H1 (cell line): ENCODE data around the gene RITA1. TPM values are rescaled to one million over a fixed set of nuclear protein-coding genes. Genes with fewer than 3 reads are reported as not detected.

Experiments used
- GABPA ChIP-seq: IDR thresholded peaks from 2 replicates; pipeline ENCODE4 v1.6.1; 2011; ENCODE audit warnings: mild to moderate bottlenecking, low read length, moderate library complexity, borderline replicate concordance; ENCODE audit not compliant: insufficient read depth
- RNF2 ChIP-seq: fragments of 200-900, 300-1000 bp; sonication (generic); IDR thresholded peaks from 2 replicates; pipeline ENCODE4 v1.7.1; 2016; ENCODE audit warnings: borderline replicate concordance, low read depth, mild to moderate bottlenecking, antibody characterized with exemption, low read length; ENCODE audit not compliant: poor library complexity, severe bottlenecking; ENCODE audit errors: missing control alignments
- RXRA ChIP-seq: IDR thresholded peaks from 2 replicates; pipeline ENCODE4 v1.6.1; 2011; ENCODE audit warnings: low read depth, mild to moderate bottlenecking, low read length, moderate library complexity; ENCODE audit not compliant: insufficient read depth
- SP2 ChIP-seq: IDR thresholded peaks from 2 replicates; pipeline ENCODE4 v1.6.1; 2012; ENCODE audit warnings: mild to moderate bottlenecking, low read length, inconsistent platforms
- polyA plus RNA-seq, 7 experiments: library from polyadenylated mRNA; depleted of rRNA in 3 of 7; stranded (reverse) in 5 of 7; unstranded in 2 of 7; fragments of >200 nt in 5 of 7; fragments of 200-250 nt in 2 of 7; gene quantifications; 1 replicate in 5 of 7; 2 replicates in 1 of 7; 4 replicates in 1 of 7; pipeline versions ENCODE4 v1.2.1 to v1.2.3, GENCODE V29; 2011 to 2013; ENCODE audit warnings: missing spikeins in 2 of 7, mixed read lengths in 2 of 7
- total RNA-seq: library from RNA; stranded (reverse); fragmentation: NEBNext Ultra II Directional; extraction: Animal tissue kit (Norgen Biotek cat#: 25700); gene quantifications from 2 replicates; pipeline ENCODE4 v1.2.1, GENCODE V29; 2021

The RITA1 gene
- total and polyA plus RNA-seq, 2 of the 8 experiments (the other 6 are each of a cell fraction or from before 2014, with no cell fraction given) = 24.1 to 25.8 TPM

DNA sequence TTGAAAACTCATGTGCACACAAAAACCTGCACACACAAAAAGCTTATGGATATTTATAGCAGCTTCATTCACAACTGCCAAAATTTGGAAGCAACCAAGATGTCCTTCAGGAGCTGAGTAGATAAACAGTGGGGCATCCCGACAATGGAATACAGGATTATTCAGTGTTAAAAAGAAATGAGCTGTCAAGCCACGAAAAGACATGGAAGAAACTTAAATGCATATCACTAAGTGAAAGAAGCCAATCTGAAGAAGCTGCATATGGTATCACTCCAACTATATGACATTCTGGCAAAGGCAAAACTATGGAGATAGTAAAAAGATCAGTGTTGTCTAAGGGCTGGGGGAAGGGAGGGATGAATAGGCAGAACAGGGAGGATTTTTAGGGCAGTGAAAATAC, 30.5 kb downstream of the RITA1 start (continued):
- no peak for TF ChIP-seq RNF2
- TF ChIP-seq RXRA = no peak
- TF ChIP-seq GABPA = no peak
- TF ChIP-seq SP2 = no peak
